ENCODE measurements around the gene PRDM2. TPM values are rescaled to one million over a fixed set of nuclear protein-coding genes. Genes with fewer than 3 reads are reported as not detected.

The PRDM2 gene
- total RNA-seq, 2 experiments from 2014 or later, result 136 to 140 TPM

DNA sequence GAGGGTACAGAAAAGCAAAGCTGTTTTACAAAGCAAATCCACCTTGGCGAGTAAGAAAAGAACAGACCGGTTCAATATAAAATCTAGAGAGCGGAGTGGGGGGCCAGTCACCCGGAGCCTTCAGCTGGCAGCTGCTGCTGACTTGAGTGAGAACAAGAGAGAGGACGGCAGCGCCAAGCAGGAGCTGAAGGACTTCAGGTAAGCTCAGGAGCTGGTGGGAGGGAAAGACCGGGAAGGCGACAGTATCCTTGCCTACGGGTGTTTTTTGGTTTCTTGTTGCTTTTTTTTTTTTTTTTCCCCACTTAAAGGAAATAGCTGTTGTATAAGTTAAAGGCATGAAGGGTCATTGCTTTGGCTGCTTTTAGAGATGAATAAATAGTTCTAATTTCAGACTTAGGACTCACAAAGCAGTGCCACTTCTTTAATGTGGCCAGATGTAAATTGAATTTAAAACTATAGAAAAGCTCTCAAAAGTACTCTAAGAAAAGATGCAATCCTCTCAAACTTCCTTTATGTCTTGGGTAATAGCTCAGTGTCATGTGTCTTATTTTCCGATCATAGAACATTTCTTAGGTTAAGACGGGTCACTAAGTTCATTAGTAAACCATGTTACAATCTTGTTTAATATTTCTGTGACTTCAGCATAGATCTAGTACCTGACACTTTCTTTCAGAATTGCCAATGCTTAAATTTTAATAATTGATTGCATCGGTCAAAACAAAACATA lies 82.8 kb downstream of the PRDM2 start:
- H3K27me3 Mint-ChIP-seq, result no peaks in the 10 kb centered on the region
- H3K4me3 ChIP-seq (ENCODE audit: low read length), result no peak overlapping the region
- peak overlapping the region; percentile 65 for H3K27ac Mint-ChIP-seq
- no peaks in the 10 kb centered on the region for H3K9me3 Mint-ChIP-seq
- ATAC-seq (ENCODE audit: poor library complexity) (no peak), DNase-seq (no peak)
- TF ChIP-seq, protein P1, sequence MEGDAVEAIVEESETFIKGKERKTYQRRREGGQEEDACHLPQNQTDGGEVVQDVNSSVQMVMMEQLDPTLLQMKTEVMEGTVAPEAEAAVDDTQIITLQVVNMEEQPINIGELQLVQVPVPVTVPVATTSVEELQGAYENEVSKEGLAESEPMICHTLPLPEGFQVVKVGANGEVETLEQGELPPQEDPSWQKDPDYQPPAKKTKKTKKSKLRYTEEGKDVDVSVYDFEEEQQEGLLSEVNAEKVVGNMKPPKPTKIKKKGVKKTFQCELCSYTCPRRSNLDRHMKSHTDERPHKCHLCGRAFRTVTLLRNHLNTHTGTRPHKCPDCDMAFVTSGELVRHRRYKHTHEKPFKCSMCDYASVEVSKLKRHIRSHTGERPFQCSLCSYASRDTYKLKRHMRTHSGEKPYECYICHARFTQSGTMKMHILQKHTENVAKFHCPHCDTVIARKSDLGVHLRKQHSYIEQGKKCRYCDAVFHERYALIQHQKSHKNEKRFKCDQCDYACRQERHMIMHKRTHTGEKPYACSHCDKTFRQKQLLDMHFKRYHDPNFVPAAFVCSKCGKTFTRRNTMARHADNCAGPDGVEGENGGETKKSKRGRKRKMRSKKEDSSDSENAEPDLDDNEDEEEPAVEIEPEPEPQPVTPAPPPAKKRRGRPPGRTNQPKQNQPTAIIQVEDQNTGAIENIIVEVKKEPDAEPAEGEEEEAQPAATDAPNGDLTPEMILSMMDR (IDR thresholded peaks at IDR 0.05), result no peak
- H3K27me3 ChIP-seq (ENCODE audit: control insufficient read depth in 1 of 2, insufficient read depth in 2 of 2, low read length in 2 of 2), result no peaks in the 10 kb centered on the region
- no peak overlapping the region for H3K27ac ChIP-seq (ENCODE audit: low read depth in 1 of 2, low read length in 2 of 2)
- CTCF ChIA-PET, result interaction anchor here (1.6 to 1.7 kb wide), 2 partner anchors 12 to 13 kb away, joined by 3 to 4 read pairs; no protein-coding TSS in a partner anchor
- no peak overlapping the region for H3K4me3 Mint-ChIP-seq
- peaks cover 84% of the 10 kb centered on the region for H3K4me1 Mint-ChIP-seq (ENCODE audit: low read depth)
- peaks cover 21% of the 10 kb centered on the region for H3K36me3 Mint-ChIP-seq (ENCODE audit: low read depth)
- H3K36me3 ChIP-seq (ENCODE audit: insufficient read depth, low read length), result peaks cover 91% of the 10 kb centered on the region
- POLR2A ChIA-PET, result interaction anchor here (1.8 kb wide), 1 partner anchor 9 kb away, joined by 6 read pairs; no protein-coding TSS in a partner anchor
- intact Hi-C loops (cut with DNase I, micrococcal nuclease), result loop anchor here in 1 of 2 experiments (10.0 kb wide), 1 partner anchor 48 kb away; no protein-coding TSS in a partner anchor
- H3K4me1 ChIP-seq (ENCODE audit: insufficient read depth, low read length), result peaks cover 11% of the 10 kb centered on the region
- no peaks in the 10 kb centered on the region for H3K9me3 ChIP-seq (ENCODE audit: control insufficient read depth in 1 of 2, insufficient read depth in 1 of 2, low read length in 2 of 2)

DNA sequence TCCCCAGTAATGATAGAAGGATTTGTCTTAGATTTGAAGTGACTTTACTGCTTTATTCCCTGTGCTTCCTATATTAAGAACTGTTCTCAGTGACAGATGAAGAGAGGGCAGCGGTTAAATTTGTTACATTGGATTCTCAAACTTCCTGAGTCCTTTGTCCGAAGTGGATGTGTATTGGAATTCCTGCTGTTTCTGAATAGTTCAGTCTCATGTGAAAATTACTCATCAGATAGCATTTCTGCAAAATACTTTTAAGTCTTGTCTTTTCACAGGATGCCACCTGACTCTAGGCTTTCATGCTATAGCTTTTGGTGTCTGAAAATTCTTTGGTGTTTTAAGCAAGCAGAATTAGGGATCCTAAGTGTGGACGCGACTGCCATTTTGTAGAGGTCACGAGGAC lies 83.6 kb downstream of the PRDM2 start:
- H3K27me3 ChIP-seq (ENCODE audit: control insufficient read depth in 1 of 2, insufficient read depth in 2 of 2, low read length in 2 of 2), result no peaks in the 10 kb centered on the region
- H3K27ac Mint-ChIP-seq, result no peak overlapping the region
- H3K36me3 ChIP-seq (ENCODE audit: insufficient read depth, low read length), result peaks cover 91% of the 10 kb centered on the region
- no peaks in the 10 kb centered on the region for H3K9me3 ChIP-seq (ENCODE audit: control insufficient read depth in 1 of 2, insufficient read depth in 1 of 2, low read length in 2 of 2)
- no peak for ATAC-seq (ENCODE audit: poor library complexity)
- H3K27ac ChIP-seq (ENCODE audit: low read depth in 1 of 2, low read length in 2 of 2), result no peak overlapping the region
- intact Hi-C loops (cut with DNase I, micrococcal nuclease), result loop anchor here in 1 of 2 experiments (10.0 kb wide), 1 partner anchor 49 kb away; no protein-coding TSS in a partner anchor
- peaks cover 28% of the 10 kb centered on the region for H3K36me3 Mint-ChIP-seq (ENCODE audit: low read depth)
- H3K27me3 Mint-ChIP-seq, result no peaks in the 10 kb centered on the region
- ChIA-PET CTCF (interaction anchor here (1.7 kb wide), 1 partner anchor 13 kb away, joined by 4 read pairs; no protein-coding TSS in a partner anchor), POLR2A (interaction anchor here (1.8 kb wide), 1 partner anchor 9 kb away, joined by 6 read pairs; no protein-coding TSS in a partner anchor)
- no peak overlapping the region for H3K4me3 ChIP-seq (ENCODE audit: low read length)
- TF ChIP-seq, protein P1 (IDR thresholded peaks at IDR 0.05), result no peak
- H3K4me1 Mint-ChIP-seq (ENCODE audit: low read depth), result peaks cover 84% of the 10 kb centered on the region
- peaks cover 11% of the 10 kb centered on the region for H3K4me1 ChIP-seq (ENCODE audit: insufficient read depth, low read length)
- no peaks in the 10 kb centered on the region for H3K9me3 Mint-ChIP-seq
- H3K4me3 Mint-ChIP-seq, result no peak overlapping the region
- no peak for DNase-seq

DNA sequence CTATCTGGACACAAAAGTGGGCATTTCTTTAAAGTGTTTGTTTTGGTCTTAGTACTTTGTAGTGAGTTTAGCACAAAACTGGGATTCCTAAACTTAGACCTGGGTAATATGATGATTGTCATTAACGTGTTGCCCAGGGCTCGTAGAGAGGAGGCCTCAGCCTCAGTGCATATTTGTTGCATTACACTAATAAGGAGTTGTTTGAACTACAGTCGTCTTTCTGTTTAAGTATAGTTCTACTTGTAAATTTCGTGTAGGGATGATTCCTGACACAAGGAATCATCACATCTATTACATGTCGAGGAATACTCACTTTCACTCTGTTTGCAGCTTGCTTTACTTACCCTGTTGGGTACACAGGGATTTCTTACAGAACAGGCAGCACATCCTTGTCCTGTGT lies 85.0 kb downstream of the PRDM2 start:
- peaks cover 40% of the 10 kb centered on the region for H3K36me3 Mint-ChIP-seq (ENCODE audit: low read depth)
- no peak overlapping the region for H3K4me3 Mint-ChIP-seq
- Histone ChIP-seq H3K4me1 (ENCODE audit: insufficient read depth, low read length) (peaks cover 15% of the 10 kb centered on the region), H3K27me3 (ENCODE audit: control insufficient read depth in 1 of 2, insufficient read depth in 2 of 2, low read length in 2 of 2) (no peaks in the 10 kb centered on the region), H3K27ac (ENCODE audit: low read depth in 1 of 2, low read length in 2 of 2) (no peak overlapping the region), H3K9me3 (ENCODE audit: control insufficient read depth in 1 of 2, insufficient read depth in 1 of 2, low read length in 2 of 2) (no peaks in the 10 kb centered on the region), H3K4me3 (ENCODE audit: low read length) (no peak overlapping the region), H3K36me3 (ENCODE audit: insufficient read depth, low read length) (peaks cover 91% of the 10 kb centered on the region)
- TF ChIP-seq, protein P1 (IDR thresholded peaks at IDR 0.05), result no peak
- ATAC-seq (ENCODE audit: poor library complexity) (no peak), DNase-seq (no peak)
- H3K27ac Mint-ChIP-seq, result peak overlapping the region; percentile 28
- intact Hi-C loops (cut with DNase I, micrococcal nuclease), result loop anchor here in 1 of 2 experiments (10.0 kb wide), 1 partner anchor 50 kb away; no protein-coding TSS in a partner anchor
- H3K27me3 Mint-ChIP-seq, result no peaks in the 10 kb centered on the region
- CTCF ChIA-PET, result no interaction called here
- peaks cover 84% of the 10 kb centered on the region for H3K4me1 Mint-ChIP-seq (ENCODE audit: low read depth)
- H3K9me3 Mint-ChIP-seq, result no peaks in the 10 kb centered on the region
- POLR2A ChIA-PET, result no interaction called here
